ENCODE data around the gene NOXA1. TPM values are rescaled to one million over a fixed set of nuclear protein-coding genes. Genes with fewer than 3 reads are reported as not detected.
A peak's percentile ranks its signal among the peaks of the same experiment; 100 is the strongest.

The NOXA1 gene
- total and polyA plus RNA-seq, 2 of the 8 experiments (the other 6 are each of a cell fraction or from before 2014, with no cell fraction given), result 0.34 to 0.91 TPM

GRCh38 chr9:137422604-137423513 is at the start of gene NOXA1, which contains the start of gene EXD3 (continued):
- TF ChIP-seq USF2 (IDR thresholded peaks at IDR 0.05; ENCODE audit: low read length) (no peak), MAFK (IDR thresholded peaks at IDR 0.05; ENCODE audit: low read depth, low read length) (no peak), PHF8 (conservative IDR thresholded peaks at IDR 0.05; ENCODE audit: low read depth, low read length) (peak; percentile 78), GABPA (IDR thresholded peaks at IDR 0.05; ENCODE audit: borderline replicate concordance, insufficient read depth, low read length) (peak; percentile 95), SP2 (IDR thresholded peaks at IDR 0.05; ENCODE audit: low read length) (no peak), YY1 (IDR thresholded peaks at IDR 0.05; ENCODE audit: low read depth, low read length) (0 out of 2 replicates have a peak, but pooled peaks have one; percentile 27), KDM4A (IDR thresholded peaks at IDR 0.05; ENCODE audit: low read depth, low read length, severe bottlenecking) (peak; percentile 89), HDAC2 (IDR thresholded peaks at IDR 0.05; ENCODE audit: borderline replicate concordance in 1 of 2, low read depth in 2 of 2, low read length in 2 of 2) (peak in 1 of 2 experiments; percentile 84; a peak in 1 of 4 replicates), EP300 (IDR thresholded peaks at IDR 0.05; ENCODE audit: borderline replicate concordance in 1 of 2, low read depth in 2 of 2, low read length in 2 of 2) (peak in 1 of 2 experiments; percentile 65; a peak in 1 of 3 replicates), TBP (IDR thresholded peaks at IDR 0.05; ENCODE audit: low read depth, low read length) (no peak; the same call in 1 of the 2 replicates), SRF (IDR thresholded peaks at IDR 0.05; ENCODE audit: low read depth, low read length) (no peak), TAF7 (optimal IDR thresholded peaks at IDR 0.05; ENCODE audit: borderline replicate concordance, low read depth, low read length) (peak; percentile 85), KDM5A (IDR thresholded peaks at IDR 0.05; ENCODE audit: low read length) (peak; percentile 49; the same call in 1 of the 2 replicates), RFX5 (IDR thresholded peaks at IDR 0.05; ENCODE audit: borderline replicate concordance, low read depth, low read length) (no peak), KDM1A (IDR thresholded peaks at IDR 0.05; ENCODE audit: borderline replicate concordance, low read length) (no peak), CTBP2 (IDR thresholded peaks at IDR 0.05; ENCODE audit: borderline replicate concordance, insufficient read depth, insufficient read length, low read length) (no peak), SAP30 (IDR thresholded peaks at IDR 0.05; ENCODE audit: insufficient read depth, insufficient replicate concordance, low read length) (no peak), POU5F1 (IDR thresholded peaks at IDR 0.05; ENCODE audit: low read depth, low read length) (no peak), SIRT6 (IDR thresholded peaks at IDR 0.05; ENCODE audit: low read length) (no peak), TCF12 (IDR thresholded peaks at IDR 0.05; ENCODE audit: low read depth, low read length) (peak; percentile 93; the same call in 1 of the 2 replicates), MAX (IDR thresholded peaks at IDR 0.05) (peak; percentile 39; the same call in 1 of the 2 replicates)
